ENCODE measurements around the gene GALNTL6.

The GALNTL6 gene

DNA sequence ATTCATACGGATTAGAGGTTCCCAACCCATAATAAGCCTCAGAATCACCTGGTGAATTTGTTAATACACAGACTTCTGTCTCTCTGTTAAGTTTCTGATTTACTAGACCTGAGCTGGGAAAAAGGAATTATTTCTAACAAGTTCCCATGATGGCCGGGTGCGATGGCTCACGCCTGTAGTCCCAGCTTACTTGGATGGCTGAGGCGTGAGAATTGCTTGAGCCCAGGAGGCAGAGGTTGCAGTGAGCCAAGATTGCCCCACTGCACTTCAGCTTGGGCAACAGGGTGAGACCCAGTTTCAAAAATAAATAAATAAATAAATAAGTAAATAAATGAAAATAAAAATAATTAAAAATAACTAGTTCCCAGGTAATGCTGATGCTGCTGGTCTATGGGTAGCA, 412.3 kb downstream of the GALNTL6 start:
- Histone ChIP-seq H3K4me1 (ENCODE audit: control insufficient read depth in 2 of 2, insufficient read depth in 2 of 2, low read length in 2 of 2) (no peaks in the 10 kb centered on the region), H3K36me3 (ENCODE audit: control insufficient read depth in 2 of 2, insufficient read depth in 2 of 2, low read length in 2 of 2) (no peaks in the 10 kb centered on the region), H3K4me3 (ENCODE audit: low read length in 2 of 2) (no peak overlapping the region), H3K9ac (ENCODE audit: low read depth in 1 of 2, low read length in 2 of 2) (no peak overlapping the region), H3K27ac (ENCODE audit: low read depth in 2 of 2, low read length in 2 of 2) (no peak overlapping the region), H3K27me3 (ENCODE audit: control insufficient read depth in 2 of 2, insufficient read depth in 2 of 2, low read length in 2 of 2) (no peaks in the 10 kb centered on the region), H3K9me3 (ENCODE audit: control insufficient read depth in 2 of 2, low read length in 2 of 2) (no peaks in the 10 kb centered on the region)

DNA sequence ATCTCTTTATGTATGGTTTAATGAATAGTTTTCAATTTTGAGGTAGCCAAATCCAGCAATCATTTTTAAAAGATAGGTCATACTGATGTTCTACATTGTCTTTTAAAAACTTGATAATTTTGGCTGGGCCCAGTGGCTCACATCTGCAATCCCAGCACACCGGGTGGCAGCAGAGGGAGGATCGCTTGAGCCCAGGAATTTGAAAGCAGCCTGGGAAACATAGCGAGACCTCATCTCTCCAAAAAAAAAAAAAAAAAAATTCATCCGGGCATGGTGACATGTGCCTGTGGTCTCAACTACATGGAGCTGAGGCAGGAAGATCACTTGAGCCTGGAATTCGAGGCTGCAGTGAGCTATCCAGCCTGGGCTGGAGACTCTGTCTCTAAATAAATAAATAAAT, 419.8 kb downstream of the GALNTL6 start:
- Histone ChIP-seq H3K27ac (ENCODE audit: low read depth in 2 of 2, low read length in 2 of 2) (no peak overlapping the region), H3K9me3 (ENCODE audit: control insufficient read depth in 2 of 2, low read length in 2 of 2) (no peaks in the 10 kb centered on the region), H3K27me3 (ENCODE audit: control insufficient read depth in 2 of 2, insufficient read depth in 2 of 2, low read length in 2 of 2) (no peaks in the 10 kb centered on the region), H3K9ac (ENCODE audit: low read depth in 1 of 2, low read length in 2 of 2) (no peak overlapping the region), H3K36me3 (ENCODE audit: control insufficient read depth in 2 of 2, insufficient read depth in 2 of 2, low read length in 2 of 2) (no peaks in the 10 kb centered on the region), H3K4me1 (ENCODE audit: control insufficient read depth in 2 of 2, insufficient read depth in 2 of 2, low read length in 2 of 2) (no peaks in the 10 kb centered on the region), H3K4me3 (ENCODE audit: low read length in 2 of 2) (no peak overlapping the region)

DNA sequence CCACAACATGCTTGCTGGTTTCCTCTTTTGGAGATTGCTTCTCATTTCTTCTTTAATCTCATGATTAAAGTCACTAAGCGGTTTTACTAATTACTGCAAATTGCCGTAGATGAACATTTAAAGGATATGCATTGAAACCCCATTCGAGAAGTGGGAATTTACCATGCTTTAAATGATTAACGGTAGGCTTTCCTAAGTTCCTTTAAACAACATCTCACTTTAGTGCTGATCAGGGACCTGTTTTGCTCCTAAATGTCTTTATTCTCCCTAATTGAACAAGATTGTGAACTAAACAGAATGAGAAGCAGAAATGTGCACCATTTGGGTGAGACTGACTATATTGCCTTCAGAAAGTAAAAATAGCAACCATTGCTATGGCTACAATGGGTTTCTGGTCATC, 430.3 kb downstream of the GALNTL6 start:
- H3K36me3 ChIP-seq (ENCODE audit: control insufficient read depth in 2 of 2, insufficient read depth in 2 of 2, low read length in 2 of 2) = no peaks in the 10 kb centered on the region
- no peaks in the 10 kb centered on the region for H3K9me3 ChIP-seq (ENCODE audit: control insufficient read depth in 2 of 2, low read length in 2 of 2)
- H3K27me3 ChIP-seq (ENCODE audit: control insufficient read depth in 2 of 2, insufficient read depth in 2 of 2, low read length in 2 of 2) = no peaks in the 10 kb centered on the region
- H3K4me3 ChIP-seq (ENCODE audit: low read length in 2 of 2) = no peak overlapping the region
- H3K27ac ChIP-seq (ENCODE audit: low read depth in 2 of 2, low read length in 2 of 2) = no peak overlapping the region
- H3K9ac ChIP-seq (ENCODE audit: low read depth in 1 of 2, low read length in 2 of 2) = no peak overlapping the region
- H3K4me1 ChIP-seq (ENCODE audit: control insufficient read depth in 2 of 2, insufficient read depth in 2 of 2, low read length in 2 of 2) = no peaks in the 10 kb centered on the region

DNA sequence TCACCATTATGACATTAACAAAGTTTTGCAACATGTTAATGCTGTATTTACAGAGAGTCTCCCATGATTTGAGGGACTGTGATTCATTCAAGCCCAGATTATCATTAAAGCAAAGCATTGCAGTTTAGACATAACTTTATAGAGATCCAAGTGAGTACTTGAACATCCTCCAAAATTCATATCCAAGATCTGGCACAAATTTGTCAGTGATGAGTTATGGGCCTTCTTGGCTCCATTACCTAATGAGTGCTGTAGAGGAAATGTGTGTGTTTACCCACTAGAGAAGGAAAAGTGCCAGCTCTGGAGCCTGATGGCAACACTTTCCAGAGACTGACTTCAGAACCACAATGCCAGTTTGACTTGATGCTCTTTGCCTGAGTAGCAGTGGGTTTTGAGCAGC, 432.3 kb downstream of the GALNTL6 start:
- no peaks in the 10 kb centered on the region for H3K4me1 ChIP-seq (ENCODE audit: control insufficient read depth in 2 of 2, insufficient read depth in 2 of 2, low read length in 2 of 2)
- H3K27ac ChIP-seq (ENCODE audit: low read depth in 2 of 2, low read length in 2 of 2) = no peak overlapping the region
- no peak overlapping the region for H3K4me3 ChIP-seq (ENCODE audit: low read length in 2 of 2)
- H3K9ac ChIP-seq (ENCODE audit: low read depth in 1 of 2, low read length in 2 of 2) = no peak overlapping the region
- H3K9me3 ChIP-seq (ENCODE audit: control insufficient read depth in 2 of 2, low read length in 2 of 2) = no peaks in the 10 kb centered on the region
- H3K36me3 ChIP-seq (ENCODE audit: control insufficient read depth in 2 of 2, insufficient read depth in 2 of 2, low read length in 2 of 2) = no peaks in the 10 kb centered on the region
- H3K27me3 ChIP-seq (ENCODE audit: control insufficient read depth in 2 of 2, insufficient read depth in 2 of 2, low read length in 2 of 2) = no peaks in the 10 kb centered on the region

DNA sequence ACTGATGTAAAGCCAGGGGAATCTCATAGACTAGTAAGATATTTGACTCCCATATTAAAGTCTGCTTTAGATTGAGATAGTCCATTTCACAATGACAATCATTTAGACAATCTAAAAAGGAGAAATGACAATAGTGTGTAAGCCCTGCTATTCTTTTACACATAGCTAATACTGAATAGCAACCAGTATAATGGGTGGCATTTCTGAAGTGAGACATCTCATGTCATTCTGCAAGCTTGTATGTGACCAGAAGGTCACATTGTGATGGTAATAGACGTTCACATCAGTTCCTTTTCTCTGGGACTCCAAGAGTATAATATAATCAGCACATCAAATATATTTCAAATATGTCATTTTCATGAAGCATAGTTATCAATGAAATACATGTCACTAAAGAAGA, 440.2 kb downstream of the GALNTL6 start:
- Histone ChIP-seq H3K9me3 (ENCODE audit: control insufficient read depth in 2 of 2, low read length in 2 of 2) (no peaks in the 10 kb centered on the region), H3K36me3 (ENCODE audit: control insufficient read depth in 2 of 2, insufficient read depth in 2 of 2, low read length in 2 of 2) (no peaks in the 10 kb centered on the region), H3K9ac (ENCODE audit: low read depth in 1 of 2, low read length in 2 of 2) (no peak overlapping the region), H3K4me1 (ENCODE audit: control insufficient read depth in 2 of 2, insufficient read depth in 2 of 2, low read length in 2 of 2) (no peaks in the 10 kb centered on the region), H3K27me3 (ENCODE audit: control insufficient read depth in 2 of 2, insufficient read depth in 2 of 2, low read length in 2 of 2) (no peaks in the 10 kb centered on the region), H3K27ac (ENCODE audit: low read depth in 2 of 2, low read length in 2 of 2) (no peak overlapping the region), H3K4me3 (ENCODE audit: low read length in 2 of 2) (no peak overlapping the region)

DNA sequence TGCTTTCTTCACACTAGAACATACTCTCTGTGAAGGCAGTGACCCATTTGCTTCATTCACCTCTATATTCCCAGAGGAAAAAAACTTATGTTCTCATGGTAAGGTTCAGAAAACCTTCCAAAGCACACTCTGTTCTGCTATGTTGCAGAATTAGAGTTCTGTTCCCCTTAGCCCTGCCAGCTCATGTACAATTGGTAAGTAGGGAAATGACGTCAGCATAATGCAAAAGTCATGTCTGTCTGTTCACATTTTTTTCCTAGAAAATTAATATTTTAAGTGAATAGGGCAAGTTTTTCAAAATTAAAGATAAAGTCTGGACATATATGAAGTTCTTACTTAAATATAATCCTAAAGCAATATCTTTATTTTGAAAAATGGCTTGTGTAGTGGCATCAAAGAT, 443.6 kb downstream of the GALNTL6 start:
- Histone ChIP-seq H3K27ac (ENCODE audit: low read depth in 2 of 2, low read length in 2 of 2) (no peak overlapping the region), H3K9me3 (ENCODE audit: control insufficient read depth in 2 of 2, low read length in 2 of 2) (no peaks in the 10 kb centered on the region), H3K36me3 (ENCODE audit: control insufficient read depth in 2 of 2, insufficient read depth in 2 of 2, low read length in 2 of 2) (no peaks in the 10 kb centered on the region), H3K4me3 (ENCODE audit: low read length in 2 of 2) (no peak overlapping the region), H3K27me3 (ENCODE audit: control insufficient read depth in 2 of 2, insufficient read depth in 2 of 2, low read length in 2 of 2) (no peaks in the 10 kb centered on the region), H3K4me1 (ENCODE audit: control insufficient read depth in 2 of 2, insufficient read depth in 2 of 2, low read length in 2 of 2) (no peaks in the 10 kb centered on the region), H3K9ac (ENCODE audit: low read depth in 1 of 2, low read length in 2 of 2) (no peak overlapping the region)

DNA sequence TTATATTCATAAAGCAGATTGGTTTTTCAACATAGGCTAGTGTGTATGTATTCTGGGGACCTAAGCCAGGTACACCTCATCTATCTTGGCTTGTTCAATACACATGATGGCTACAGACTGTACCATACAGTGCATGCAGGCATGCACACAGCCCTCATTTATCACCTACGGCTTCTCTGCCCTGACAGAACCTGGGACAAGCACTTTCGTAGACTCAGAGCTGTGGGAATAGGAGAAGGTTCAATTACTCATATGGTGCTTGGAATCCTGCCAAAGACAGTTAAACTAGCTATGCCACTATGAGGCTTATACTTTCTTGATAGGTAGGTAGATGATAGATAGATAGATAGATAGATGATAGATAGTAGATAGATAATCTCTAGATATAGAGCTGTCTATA, 457.2 kb downstream of the GALNTL6 start:
- Histone ChIP-seq H3K4me1 (ENCODE audit: control insufficient read depth in 2 of 2, insufficient read depth in 2 of 2, low read length in 2 of 2) (no peaks in the 10 kb centered on the region), H3K27ac (ENCODE audit: low read depth in 2 of 2, low read length in 2 of 2) (no peak overlapping the region)

DNA sequence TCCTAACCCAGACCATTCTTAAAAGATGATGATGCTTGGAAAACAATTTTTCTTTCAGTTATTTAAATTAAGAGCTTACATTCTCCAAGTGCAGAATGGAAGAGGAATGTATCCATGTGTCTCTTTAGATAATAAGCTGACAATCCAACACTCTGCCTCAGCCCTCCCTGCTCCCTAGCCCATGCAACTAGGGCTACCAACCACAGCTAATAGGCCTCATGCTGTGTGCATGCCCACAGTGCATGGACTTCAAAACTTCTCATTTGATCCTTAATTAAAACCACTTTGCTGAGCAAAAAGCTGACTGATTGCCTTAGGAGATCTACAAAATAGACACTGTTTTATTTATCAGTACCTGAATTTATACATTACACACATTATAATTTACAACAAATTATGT, 473.9 kb downstream of the GALNTL6 start:
- Histone ChIP-seq H3K4me3 (ENCODE audit: low read length in 2 of 2) (no peak overlapping the region), H3K27ac (ENCODE audit: low read depth in 2 of 2, low read length in 2 of 2) (no peak overlapping the region), H3K9me3 (ENCODE audit: control insufficient read depth in 2 of 2, low read length in 2 of 2) (no peaks in the 10 kb centered on the region), H3K4me1 (ENCODE audit: control insufficient read depth in 2 of 2, insufficient read depth in 2 of 2, low read length in 2 of 2) (no peaks in the 10 kb centered on the region), H3K36me3 (ENCODE audit: control insufficient read depth in 2 of 2, insufficient read depth in 2 of 2, low read length in 2 of 2) (no peaks in the 10 kb centered on the region), H3K27me3 (ENCODE audit: control insufficient read depth in 2 of 2, insufficient read depth in 2 of 2, low read length in 2 of 2) (no peaks in the 10 kb centered on the region), H3K9ac (ENCODE audit: low read depth in 1 of 2, low read length in 2 of 2) (no peak overlapping the region)

More for the DNA sequence above, 457.2 kb downstream of the GALNTL6 start:
- H3K4me3 ChIP-seq (ENCODE audit: low read length in 2 of 2) = no peak overlapping the region
- no peaks in the 10 kb centered on the region for H3K36me3 ChIP-seq (ENCODE audit: control insufficient read depth in 2 of 2, insufficient read depth in 2 of 2, low read length in 2 of 2)
- H3K27me3 ChIP-seq (ENCODE audit: control insufficient read depth in 2 of 2, insufficient read depth in 2 of 2, low read length in 2 of 2) = no peaks in the 10 kb centered on the region
- H3K9me3 ChIP-seq (ENCODE audit: control insufficient read depth in 2 of 2, low read length in 2 of 2) = no peaks in the 10 kb centered on the region
- no peak overlapping the region for H3K9ac ChIP-seq (ENCODE audit: low read depth in 1 of 2, low read length in 2 of 2)

DNA sequence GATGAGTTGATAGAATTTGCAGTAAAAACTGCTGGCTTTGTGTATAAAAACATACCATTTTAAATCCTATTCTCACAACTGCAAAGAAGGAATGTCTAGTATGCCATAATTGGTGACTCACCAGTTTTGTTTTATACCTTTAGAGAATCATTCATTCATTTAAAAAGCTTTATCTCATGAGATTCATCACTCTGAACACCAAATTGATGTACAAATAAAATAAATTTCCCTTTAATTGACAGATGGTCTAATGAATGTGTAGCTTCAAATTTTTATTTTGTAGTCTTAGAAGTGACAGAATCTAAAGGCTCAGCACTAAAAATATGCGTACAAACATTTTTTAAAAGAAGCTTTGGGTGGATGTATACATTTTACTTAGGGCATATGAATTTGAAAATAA, 492.5 kb downstream of the GALNTL6 start:
- Histone ChIP-seq H3K4me1 (ENCODE audit: control insufficient read depth in 2 of 2, insufficient read depth in 2 of 2, low read length in 2 of 2) (no peaks in the 10 kb centered on the region), H3K27ac (ENCODE audit: low read depth in 2 of 2, low read length in 2 of 2) (no peak overlapping the region), H3K4me3 (ENCODE audit: low read length in 2 of 2) (no peak overlapping the region), H3K27me3 (ENCODE audit: control insufficient read depth in 2 of 2, insufficient read depth in 2 of 2, low read length in 2 of 2) (no peaks in the 10 kb centered on the region), H3K9ac (ENCODE audit: low read depth in 1 of 2, low read length in 2 of 2) (no peak overlapping the region), H3K36me3 (ENCODE audit: control insufficient read depth in 2 of 2, insufficient read depth in 2 of 2, low read length in 2 of 2) (no peaks in the 10 kb centered on the region), H3K9me3 (ENCODE audit: control insufficient read depth in 2 of 2, low read length in 2 of 2) (no peaks in the 10 kb centered on the region)

DNA sequence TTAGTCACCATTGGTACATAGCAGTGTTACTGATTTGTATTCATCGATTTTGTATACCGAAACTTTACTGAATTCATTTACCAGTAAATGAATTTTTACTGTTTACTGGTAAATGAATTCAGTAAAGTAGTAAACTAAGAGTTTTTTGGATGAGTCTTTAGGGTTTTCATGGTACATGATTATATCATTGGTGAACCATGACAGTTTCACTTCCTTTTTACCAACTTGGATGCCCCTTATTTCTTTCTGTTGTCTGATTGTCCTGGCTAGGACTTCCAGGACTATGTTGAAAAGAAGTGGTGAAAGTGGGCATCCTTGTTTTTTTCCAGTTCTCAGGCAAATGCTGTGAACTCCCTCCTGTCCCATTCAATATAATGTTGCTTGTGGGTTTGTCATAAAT, 494.9 kb downstream of the GALNTL6 start:
- Histone ChIP-seq H3K27me3 (ENCODE audit: control insufficient read depth in 2 of 2, insufficient read depth in 2 of 2, low read length in 2 of 2) (no peaks in the 10 kb centered on the region), H3K9me3 (ENCODE audit: control insufficient read depth in 2 of 2, low read length in 2 of 2) (no peaks in the 10 kb centered on the region), H3K4me3 (ENCODE audit: low read length in 2 of 2) (no peak overlapping the region), H3K36me3 (ENCODE audit: control insufficient read depth in 2 of 2, insufficient read depth in 2 of 2, low read length in 2 of 2) (no peaks in the 10 kb centered on the region), H3K27ac (ENCODE audit: low read depth in 2 of 2, low read length in 2 of 2) (no peak overlapping the region), H3K4me1 (ENCODE audit: control insufficient read depth in 2 of 2, insufficient read depth in 2 of 2, low read length in 2 of 2) (no peaks in the 10 kb centered on the region), H3K9ac (ENCODE audit: low read depth in 1 of 2, low read length in 2 of 2) (no peak overlapping the region)

DNA sequence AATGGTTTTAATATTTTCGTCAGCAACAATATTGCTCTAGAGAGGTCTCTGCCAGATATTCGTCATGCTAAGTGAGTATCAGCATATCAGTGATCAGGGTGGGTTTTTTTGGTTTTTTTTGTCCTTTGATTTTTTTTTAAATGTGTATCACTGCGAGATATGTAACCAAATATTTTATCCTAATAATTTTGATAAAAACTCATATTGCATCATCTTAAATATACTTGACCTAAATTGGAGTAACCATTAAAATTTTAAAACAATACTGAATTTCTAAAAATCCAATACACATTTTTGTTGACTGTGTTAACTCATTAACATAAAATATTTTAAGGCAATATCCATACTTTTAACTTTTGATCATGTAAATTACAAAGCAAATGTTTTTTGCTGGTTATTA, 498.5 kb downstream of the GALNTL6 start:
- Histone ChIP-seq H3K27ac (ENCODE audit: low read depth in 2 of 2, low read length in 2 of 2) (no peak overlapping the region), H3K9me3 (ENCODE audit: control insufficient read depth in 2 of 2, low read length in 2 of 2) (no peaks in the 10 kb centered on the region), H3K4me1 (ENCODE audit: control insufficient read depth in 2 of 2, insufficient read depth in 2 of 2, low read length in 2 of 2) (no peaks in the 10 kb centered on the region), H3K36me3 (ENCODE audit: control insufficient read depth in 2 of 2, insufficient read depth in 2 of 2, low read length in 2 of 2) (no peaks in the 10 kb centered on the region), H3K4me3 (ENCODE audit: low read length in 2 of 2) (no peak overlapping the region), H3K27me3 (ENCODE audit: control insufficient read depth in 2 of 2, insufficient read depth in 2 of 2, low read length in 2 of 2) (no peaks in the 10 kb centered on the region), H3K9ac (ENCODE audit: low read depth in 1 of 2, low read length in 2 of 2) (no peak overlapping the region)
